ENCODE data around the gene RNF10. TPM values are rescaled to one million over a fixed set of nuclear protein-coding genes. Genes with fewer than 3 reads are reported as not detected.
"Not testable (repeated sequence)": the region's sequence is repeated elsewhere in the genome, so short reads cannot be mapped to it uniquely, and the experiment has no call there.

RNF10 gene
- total RNA-seq, 1 experiment from 2014 or later: 166 TPM

DNA sequence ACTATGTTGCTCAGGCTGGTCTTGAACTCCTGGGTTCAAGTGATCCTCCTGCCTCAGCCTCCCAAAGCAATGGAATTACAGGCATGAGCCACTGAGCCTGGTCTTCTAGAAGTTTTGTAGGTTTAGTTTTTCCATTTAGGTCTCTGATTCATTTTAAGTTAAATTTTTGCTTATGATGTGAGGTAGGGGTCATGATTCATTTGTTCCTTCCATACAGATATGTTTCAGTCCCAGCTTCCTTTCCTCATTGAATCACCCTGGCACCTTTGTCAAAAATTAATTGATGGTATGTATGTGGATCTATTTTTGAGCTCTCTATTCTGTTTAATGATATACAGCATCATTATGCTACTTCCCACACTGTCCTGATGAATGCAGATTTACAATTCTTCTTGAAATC lies 80.7 kb downstream of the RNF10 start:
- intact Hi-C loops (cut with micrococcal nuclease): no loop called here
- H3K9me3 Mint-ChIP-seq (ENCODE audit: unreplicated experiment): no peaks in the 10 kb centered on the region
- no TSS peak for BruUV-seq (replicated peaks)
- peaks cover 33% of the 10 kb centered on the region for H3K27me3 Mint-ChIP-seq (ENCODE audit: insufficient read depth, unreplicated experiment)
- CTCF ChIA-PET: interaction anchor here (0.6 to 1.1 kb wide), 2 partner anchors 32 to 637 kb away, joined by 3 to 5 read pairs; no protein-coding TSS in a partner anchor
- H3K4me3 Mint-ChIP-seq (ENCODE audit: unreplicated experiment): no peak overlapping the region
- no peak overlapping the region for H3K27ac Mint-ChIP-seq (ENCODE audit: low read depth, unreplicated experiment)
- H3K4me1 Mint-ChIP-seq (ENCODE audit: insufficient read depth, unreplicated experiment): no peaks in the 10 kb centered on the region
- no peaks in the 10 kb centered on the region for H3K36me3 Mint-ChIP-seq (ENCODE audit: insufficient read depth, unreplicated experiment)
- no peak for DNase-seq (ENCODE audit: unreplicated experiment)
- TF ChIP-seq, protein P1, sequence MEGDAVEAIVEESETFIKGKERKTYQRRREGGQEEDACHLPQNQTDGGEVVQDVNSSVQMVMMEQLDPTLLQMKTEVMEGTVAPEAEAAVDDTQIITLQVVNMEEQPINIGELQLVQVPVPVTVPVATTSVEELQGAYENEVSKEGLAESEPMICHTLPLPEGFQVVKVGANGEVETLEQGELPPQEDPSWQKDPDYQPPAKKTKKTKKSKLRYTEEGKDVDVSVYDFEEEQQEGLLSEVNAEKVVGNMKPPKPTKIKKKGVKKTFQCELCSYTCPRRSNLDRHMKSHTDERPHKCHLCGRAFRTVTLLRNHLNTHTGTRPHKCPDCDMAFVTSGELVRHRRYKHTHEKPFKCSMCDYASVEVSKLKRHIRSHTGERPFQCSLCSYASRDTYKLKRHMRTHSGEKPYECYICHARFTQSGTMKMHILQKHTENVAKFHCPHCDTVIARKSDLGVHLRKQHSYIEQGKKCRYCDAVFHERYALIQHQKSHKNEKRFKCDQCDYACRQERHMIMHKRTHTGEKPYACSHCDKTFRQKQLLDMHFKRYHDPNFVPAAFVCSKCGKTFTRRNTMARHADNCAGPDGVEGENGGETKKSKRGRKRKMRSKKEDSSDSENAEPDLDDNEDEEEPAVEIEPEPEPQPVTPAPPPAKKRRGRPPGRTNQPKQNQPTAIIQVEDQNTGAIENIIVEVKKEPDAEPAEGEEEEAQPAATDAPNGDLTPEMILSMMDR (IDR thresholded peaks at IDR 0.05; ENCODE audit: unreplicated experiment): no peak
- POLR2A ChIA-PET: interaction anchor here (1.2 kb wide), 1 partner anchor 12 kb away, joined by 3 read pairs; no protein-coding TSS in a partner anchor

DNA sequence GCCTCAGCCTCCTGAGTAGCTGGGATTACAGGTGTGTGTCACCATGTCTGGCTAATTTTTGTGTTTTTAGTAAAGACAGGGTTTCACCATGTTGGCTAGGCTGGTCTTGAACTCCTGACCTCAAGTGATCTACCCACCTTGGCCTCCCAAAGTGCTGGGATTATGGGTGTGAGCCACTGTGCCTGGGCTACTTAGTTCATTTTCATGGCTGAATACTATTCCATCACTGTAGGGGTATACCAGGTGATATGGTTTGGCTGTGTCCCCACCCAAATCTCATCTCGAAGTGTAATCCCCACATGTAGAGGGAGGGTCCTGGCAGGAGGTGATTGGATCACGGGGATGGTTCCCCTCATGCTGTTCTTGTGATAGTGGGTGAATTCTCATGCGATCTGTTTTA lies 83.0 kb downstream of the RNF10 start:
- DNase-seq (ENCODE audit: unreplicated experiment); H3K36me3 Mint-ChIP-seq (ENCODE audit: insufficient read depth, unreplicated experiment); H3K9me3 Mint-ChIP-seq (ENCODE audit: unreplicated experiment); H3K4me1 Mint-ChIP-seq (ENCODE audit: insufficient read depth, unreplicated experiment); intact Hi-C loops (cut with micrococcal nuclease); H3K4me3 Mint-ChIP-seq (ENCODE audit: unreplicated experiment); H3K27ac Mint-ChIP-seq (ENCODE audit: low read depth, unreplicated experiment); BruUV-seq (replicated peaks): not testable (repeated sequence)
- POLR2A ChIA-PET: interaction anchor here (0.9 kb wide), 1 partner anchor 11 kb away, joined by 3 read pairs; no protein-coding TSS in a partner anchor
- H3K27me3 Mint-ChIP-seq (ENCODE audit: insufficient read depth, unreplicated experiment): peaks cover 38% of the 10 kb centered on the region
- CTCF ChIA-PET: interaction anchor here (0.6 kb wide), 2 partner anchors 304 to 412 kb away, joined by 3 read pairs; no protein-coding TSS in a partner anchor

DNA sequence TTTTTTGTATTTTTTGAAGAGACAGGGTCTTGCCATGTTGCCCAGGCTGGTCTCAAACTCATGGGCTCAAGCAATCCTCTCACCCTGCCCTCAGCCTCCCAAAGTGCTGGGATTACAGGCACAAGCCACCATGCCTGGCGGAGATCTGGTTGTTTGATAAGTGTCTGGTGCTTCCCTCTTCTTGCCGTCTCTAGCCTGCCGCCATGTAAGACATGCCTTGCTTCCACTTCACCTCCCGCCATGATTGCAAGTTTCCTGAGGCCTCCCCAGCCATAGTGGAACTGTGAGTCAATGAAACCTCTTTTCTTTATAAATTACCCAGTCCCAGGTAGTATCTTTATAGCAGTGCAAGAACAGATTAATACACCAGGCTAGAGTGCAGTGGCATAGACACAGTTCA lies 83.6 kb downstream of the RNF10 start:
- CTCF ChIA-PET: interaction anchor here (0.6 to 7.8 kb wide), 2 partner anchors 30 to 411 kb away, joined by 3 to 71 read pairs; no protein-coding TSS in a partner anchor
- BruUV-seq (replicated peaks); intact Hi-C loops (cut with micrococcal nuclease); H3K36me3 Mint-ChIP-seq (ENCODE audit: insufficient read depth, unreplicated experiment); DNase-seq (ENCODE audit: unreplicated experiment); H3K4me1 Mint-ChIP-seq (ENCODE audit: insufficient read depth, unreplicated experiment); H3K9me3 Mint-ChIP-seq (ENCODE audit: unreplicated experiment); H3K4me3 Mint-ChIP-seq (ENCODE audit: unreplicated experiment); H3K27ac Mint-ChIP-seq (ENCODE audit: low read depth, unreplicated experiment): not testable (repeated sequence)
- POLR2A ChIA-PET: interaction anchor here (0.9 kb wide), 1 partner anchor 10 kb away, joined by 3 read pairs; no protein-coding TSS in a partner anchor
- H3K27me3 Mint-ChIP-seq (ENCODE audit: insufficient read depth, unreplicated experiment): peaks cover 38% of the 10 kb centered on the region

DNA sequence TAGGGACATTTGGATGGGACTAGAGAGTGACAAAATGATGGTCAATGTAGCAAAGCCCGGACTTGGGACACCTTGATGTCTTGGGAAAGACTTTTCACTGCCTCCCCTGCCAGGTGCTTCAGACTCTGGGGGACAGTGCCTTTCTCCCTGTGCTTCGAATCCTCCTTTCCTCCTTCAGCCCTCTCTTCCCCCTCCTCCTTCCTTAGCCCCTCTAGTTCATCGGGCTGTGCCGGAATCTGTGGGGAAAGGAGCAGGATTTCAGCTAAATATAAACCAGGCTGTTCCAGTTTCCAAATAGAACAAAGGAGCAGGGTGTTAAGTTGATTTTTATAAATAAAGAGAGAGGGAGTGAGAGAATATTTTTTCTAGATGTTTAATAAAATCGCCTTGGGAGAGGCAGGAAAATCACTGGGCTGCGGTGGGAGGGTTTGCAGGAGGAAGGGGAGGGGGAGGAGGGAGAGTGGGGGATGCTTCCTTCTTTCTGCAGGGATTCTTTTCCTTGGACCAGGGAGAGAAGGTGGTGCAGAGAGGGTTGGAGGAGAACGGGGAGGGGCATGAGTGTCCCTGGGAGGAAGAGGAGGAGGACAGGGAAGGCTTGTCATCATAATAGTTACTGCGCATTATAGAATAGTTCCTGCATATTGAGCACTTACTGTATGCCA lies 84.9 kb downstream of the RNF10 start:
- BruUV-seq (replicated peaks): no TSS peak
- Mint-ChIP-seq H3K36me3 (ENCODE audit: insufficient read depth, unreplicated experiment) (no peaks in the 10 kb centered on the region), H3K9me3 (ENCODE audit: unreplicated experiment) (no peaks in the 10 kb centered on the region), H3K4me3 (ENCODE audit: unreplicated experiment) (no peak overlapping the region), H3K27ac (ENCODE audit: low read depth, unreplicated experiment) (no peak overlapping the region), H3K27me3 (ENCODE audit: insufficient read depth, unreplicated experiment) (peaks cover 38% of the 10 kb centered on the region), H3K4me1 (ENCODE audit: insufficient read depth, unreplicated experiment) (no peaks in the 10 kb centered on the region)
- intact Hi-C loops (cut with micrococcal nuclease): no loop called here
- no peak for DNase-seq (ENCODE audit: unreplicated experiment)
- ChIA-PET POLR2A (no interaction called here), CTCF (interaction anchor here (7.8 kb wide), 1 partner anchor 29 kb away, joined by 71 read pairs; no protein-coding TSS in a partner anchor)
- TF ChIP-seq, protein P1 (IDR thresholded peaks at IDR 0.05; ENCODE audit: unreplicated experiment): no peak

DNA sequence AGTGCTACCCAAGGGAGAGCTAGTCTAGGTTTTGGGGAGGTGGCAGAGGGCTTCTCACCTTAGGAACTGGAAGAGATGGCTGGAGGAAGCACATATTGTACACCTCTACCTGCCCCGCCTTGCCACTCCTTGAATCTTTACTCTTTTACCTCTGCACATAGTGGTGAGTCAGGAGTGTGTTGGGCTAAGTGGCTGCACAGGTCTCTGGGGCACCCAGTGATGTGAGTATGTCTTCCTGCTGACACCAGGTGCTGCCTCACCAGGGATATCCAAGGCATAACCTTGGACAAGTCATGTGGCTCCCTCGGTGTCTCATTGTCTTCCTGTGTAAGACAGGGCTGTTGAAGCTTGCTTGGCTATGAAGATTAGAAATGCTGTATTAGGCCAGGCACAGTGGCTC lies 86.5 kb downstream of the RNF10 start:
- Mint-ChIP-seq H3K9me3 (ENCODE audit: unreplicated experiment) (no peaks in the 10 kb centered on the region), H3K27ac (ENCODE audit: low read depth, unreplicated experiment) (no peak overlapping the region), H3K36me3 (ENCODE audit: insufficient read depth, unreplicated experiment) (no peaks in the 10 kb centered on the region), H3K27me3 (ENCODE audit: insufficient read depth, unreplicated experiment) (peaks cover 28% of the 10 kb centered on the region), H3K4me3 (ENCODE audit: unreplicated experiment) (no peak overlapping the region), H3K4me1 (ENCODE audit: insufficient read depth, unreplicated experiment) (no peaks in the 10 kb centered on the region)
- peak; percentile 19 for DNase-seq (ENCODE audit: unreplicated experiment)
- no TSS peak for BruUV-seq (replicated peaks)
- ChIA-PET POLR2A (interaction anchor here (0.6 kb wide), 1 partner anchor 764 kb away, joined by 3 read pairs; no protein-coding TSS in a partner anchor), CTCF (interaction anchor here (7.8 kb wide), 1 partner anchor 27 kb away, joined by 71 read pairs; no protein-coding TSS in a partner anchor)
- TF ChIP-seq, protein P1 (IDR thresholded peaks at IDR 0.05; ENCODE audit: unreplicated experiment): no peak
- intact Hi-C loops (cut with micrococcal nuclease): no loop called here

All from MCF 10A (cell line).